Fibroblast of the aortic adventitia (primary cell): ENCODE data around the gene SERPINH1. TPM values are rescaled to one million over a fixed set of nuclear protein-coding genes. Genes with fewer than 3 reads are reported as not detected.
A peak's percentile ranks its signal among the peaks of the same experiment; 100 is the strongest.

ENCODE experiments used
- DNase-seq: peaks from one replicate; pipeline ENCODE4 v3.0.0-alpha.2; 2010; ENCODE audit warnings: low read depth
- H3K4me3 ChIP-seq: 2 replicates; pipeline ENCODE4 v1.5.1; 2011; ENCODE audit warnings: low read depth, mild to moderate bottlenecking, control low read depth, low read length, moderate library complexity
- CTCF ChIP-seq: IDR thresholded peaks from 2 replicates; pipeline ENCODE4 v1.5.1; 2011; ENCODE audit warnings: mild to moderate bottlenecking, low read length, control low read depth, inconsistent platforms; ENCODE audit not compliant: insufficient read depth
- total RNA-seq: library from RNA; depleted of rRNA; stranded (reverse); fragments of >200 nt; gene quantifications from 2 replicates; pipeline ENCODE4 v1.2.3, GENCODE V29; 2012; ENCODE audit warnings: low replicate concordance

SERPINH1 gene
- total RNA-seq, 1 donor: 497 TPM

GRCh38 chr11:75554258-75555022 lies 7.6 kb upstream of the SERPINH1 start:
- peak overlapping the region; percentile 53 for H3K4me3 ChIP-seq
- DNase-seq: peak; percentile 100
- no peak for TF ChIP-seq CTCF

- DNase-seq: no peak
- TF ChIP-seq CTCF: no peak
- no peak overlapping the region for H3K4me3 ChIP-seq
These were observed 6.8 kb upstream of the SERPINH1 start for GRCh38 chr11:75555079-75555811.

- no peak for TF ChIP-seq CTCF
- DNase-seq: no peak
- no peak overlapping the region for H3K4me3 ChIP-seq
These were observed 5.8 kb upstream of the SERPINH1 start for GRCh38 chr11:75556275-75556674.

GRCh38 chr11:75557666-75558494 lies 4.2 kb upstream of the SERPINH1 start:
- no peak for TF ChIP-seq CTCF
- DNase-seq: peak; percentile 98
- H3K4me3 ChIP-seq: peak overlapping the region; percentile 52

- TF ChIP-seq CTCF: no peak
- peak; percentile 93 for DNase-seq
- peak overlapping the region; percentile 52 for H3K4me3 ChIP-seq
These were observed 2.9 kb upstream of the SERPINH1 start for GRCh38 chr11:75558939-75559843.

GRCh38 chr11:75560644-75561043 lies 1.4 kb upstream of the SERPINH1 start:
- no peak for TF ChIP-seq CTCF
- no peak overlapping the region for H3K4me3 ChIP-seq
- DNase-seq: no peak
